AG09309 (cell line): ENCODE data around the gene CSNK1E.

ENCODE experiments used
- DNase-seq: peaks from one replicate; pipeline ENCODE4 v3.0.0-alpha.2; 2010; ENCODE audit warnings: low read depth
- H3K4me3 ChIP-seq: 2 replicates; pipeline ENCODE4 v1.5.1; 2011; ENCODE audit warnings: mild to moderate bottlenecking, low read depth, low read length, moderate library complexity; ENCODE audit not compliant: control insufficient read depth
- CTCF ChIP-seq: IDR thresholded peaks from 2 replicates; pipeline ENCODE4 v1.5.1; 2011; ENCODE audit warnings: mild to moderate bottlenecking, low read depth, low read length, inconsistent platforms; ENCODE audit not compliant: insufficient read depth, control insufficient read depth; ENCODE audit errors: missing control alignments

Gene CSNK1E

GRCh38 chr22:38289583-38290082, 27.6 kb downstream of the CSNK1E start:
- no peak for TF ChIP-seq CTCF
- no peak for DNase-seq

DNA sequence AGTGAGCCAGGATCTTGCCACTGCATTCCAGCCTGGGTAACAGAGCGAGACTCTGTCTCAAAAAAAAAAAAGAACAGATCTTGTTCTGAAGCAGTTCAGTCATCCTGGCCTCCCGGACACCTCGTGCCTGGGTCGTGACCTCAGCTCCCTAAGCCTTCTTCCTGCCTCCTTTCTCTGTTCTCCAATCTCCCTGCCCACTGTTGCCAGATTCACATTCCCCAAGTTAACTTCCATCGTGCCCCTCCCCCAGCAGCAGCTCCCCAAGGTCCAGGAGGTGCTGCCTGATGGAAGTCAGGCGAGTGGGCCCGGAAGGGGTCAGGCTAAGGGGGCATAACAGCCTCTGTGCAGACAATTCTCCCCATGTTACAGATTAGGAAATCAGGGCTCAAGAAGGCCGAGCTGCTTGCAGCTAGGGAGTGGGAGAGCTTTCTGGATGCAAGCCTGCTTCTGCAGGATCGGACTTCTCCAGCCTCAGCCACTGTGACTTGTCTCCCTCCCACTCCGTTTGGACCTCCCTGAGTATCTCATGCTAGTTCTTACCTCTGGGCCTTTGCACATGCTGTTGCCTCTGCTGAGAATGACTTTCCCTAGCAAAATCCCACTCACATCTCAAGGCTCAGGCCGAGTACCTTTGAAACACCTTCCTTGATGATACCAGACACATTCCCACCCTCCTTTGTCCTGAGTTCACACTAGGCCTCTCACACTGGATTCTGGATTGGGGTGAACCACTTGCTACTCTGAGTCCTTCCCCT, 30.1 kb downstream of the CSNK1E start:
- no peak overlapping the region for H3K4me3 ChIP-seq
- TF ChIP-seq CTCF = no peak
- DNase-seq = no peak

More at GRCh38 chr22:38289583-38290082, 27.6 kb downstream of the CSNK1E start:
- no peak overlapping the region for H3K4me3 ChIP-seq

DNA sequence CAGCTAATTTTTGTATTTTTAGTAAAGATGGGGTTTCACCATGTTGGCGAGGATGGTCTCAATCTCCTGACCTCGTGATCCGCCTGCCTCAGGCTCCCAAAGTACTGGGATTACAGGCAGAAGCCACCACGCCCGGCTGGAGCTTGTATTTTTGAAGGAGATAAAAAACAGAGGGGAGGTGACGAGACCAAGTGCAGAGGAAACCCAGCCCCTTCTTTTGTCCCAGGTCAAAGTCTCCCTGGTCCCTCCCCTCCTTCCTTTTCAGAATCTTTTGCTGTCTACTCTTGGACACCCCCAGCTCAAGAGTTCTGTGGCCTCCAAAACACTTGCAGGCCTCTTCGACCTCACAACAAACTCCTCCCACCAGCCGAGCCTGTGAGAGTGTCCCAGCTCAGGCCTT, 32.2 kb downstream of the CSNK1E start:
- no peak for TF ChIP-seq CTCF
- DNase-seq = no peak
- no peak overlapping the region for H3K4me3 ChIP-seq

- DNase-seq = peak; percentile 88
- no peak overlapping the region for H3K4me3 ChIP-seq
- no peak for TF ChIP-seq CTCF
Observed at GRCh38 chr22:38284042-38284402, 33.2 kb downstream of the CSNK1E start.

DNA sequence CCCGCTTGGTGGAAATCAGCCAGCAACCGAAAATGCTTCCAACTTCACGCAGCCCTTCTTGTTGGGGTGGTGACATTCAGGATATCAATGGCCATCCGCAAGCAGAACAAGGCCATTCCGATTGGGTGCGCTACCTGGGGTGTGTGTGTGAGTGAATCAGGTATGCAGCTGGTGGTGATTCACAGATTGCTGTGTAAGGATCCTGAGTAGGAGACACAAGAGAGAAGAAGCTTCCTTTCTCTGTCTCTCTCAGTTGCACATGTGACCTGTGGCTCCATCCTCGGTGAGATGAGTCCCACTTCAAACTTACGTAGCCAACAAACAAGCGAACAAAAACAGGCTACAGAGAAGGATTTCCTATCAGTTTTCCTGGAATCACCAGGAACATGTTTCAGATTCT, 34.8 kb downstream of the CSNK1E start:
- H3K4me3 ChIP-seq = no peak overlapping the region
- DNase-seq = no peak
- no peak for TF ChIP-seq CTCF

- DNase-seq = no peak
- H3K4me3 ChIP-seq = no peak overlapping the region
- TF ChIP-seq CTCF = no peak
Observed at GRCh38 chr22:38276166-38276565, 41.1 kb downstream of the CSNK1E start.
